Measurements from ENCODE around the gene GNPAT. TPM values are rescaled to one million over a fixed set of nuclear protein-coding genes. Genes with fewer than 3 reads are reported as not detected.

Gene GNPAT
- total and polyA plus RNA-seq, 2 of the 8 experiments (the other 6 are each of a cell fraction or from before 2014, with no cell fraction given): 22.9 to 47.4 TPM

- TF ChIP-seq RBBP5 (IDR thresholded peaks at IDR 0.05; ENCODE audit: borderline replicate concordance, low read depth, low read length) (no peak), CEBPB (IDR thresholded peaks at IDR 0.05; ENCODE audit: low read depth, low read length) (no peak), SIX5 (IDR thresholded peaks at IDR 0.05; ENCODE audit: low read depth, low read length) (no peak), MAFK (IDR thresholded peaks at IDR 0.05; ENCODE audit: low read depth, low read length) (no peak), JUN (IDR thresholded peaks at IDR 0.05; ENCODE audit: low read depth, low read length) (no peak)
Measured at GRCh38 chr1:231318568-231318967, 77.6 kb downstream of the GNPAT start (continued).
